Nephron (organoid): Measurements from ENCODE around the gene FLNA.
A peak's percentile ranks its signal among the peaks of the same experiment; 100 is the strongest.

Source experiments
- H3K27ac Mint-ChIP-seq, 3 experiments: 2 replicates each; pipeline ENCODE4 v1.8.0; 2020; ENCODE audit warnings: mixed read lengths in 3 of 3, mild to moderate bottlenecking in 2 of 3, moderate library complexity in 1 of 3
- H3K27me3 Mint-ChIP-seq: 2 replicates; pipeline ENCODE4 v1.8.0; 2021; ENCODE audit warnings: low read depth, mild to moderate bottlenecking, moderate library complexity, mixed read lengths
- H3K36me3 Mint-ChIP-seq: 2 replicates; pipeline ENCODE4 v1.8.0; 2020; ENCODE audit warnings: low read depth, mixed read lengths
- H3K4me1 Mint-ChIP-seq: 2 replicates; pipeline ENCODE4 v1.8.0; 2020; ENCODE audit warnings: mixed read lengths
- H3K4me3 Mint-ChIP-seq, 3 experiments: 2 replicates each; pipeline ENCODE4 v1.8.0; 2020; ENCODE audit warnings: mild to moderate bottlenecking in 3 of 3, mixed read lengths in 3 of 3, moderate library complexity in 2 of 3
- H3K9me3 Mint-ChIP-seq: 2 replicates; pipeline ENCODE4 v1.8.0; 2020; ENCODE audit warnings: mixed read lengths
- CTCF ChIP-seq, 3 experiments: fragments of 200-600 bp; sonication (generic); IDR thresholded peaks; one replicate each; pipeline ENCODE4 v1.5.0; 2021; ENCODE audit warnings: antibody characterized with exemption in 3 of 3; ENCODE audit not compliant: unreplicated experiment in 3 of 3

Gene FLNA

GRCh38 chrX:154378799-154379568 lies 4.5 kb upstream of the FLNA start, which contains the start of gene EMD:
Gene EMD, plus strand, starts transcription at chrX:154379295. Its CDS starts 190 bp downstream, at chrX:154379485.
- Mint-ChIP-seq H3K36me3 (peaks cover 5% of the 10 kb centered on the region), H3K9me3 (peaks cover 12% of the 10 kb centered on the region), H3K27ac (peak within 1 kb of the TSS; percentile 42 to 91 (median 78)), H3K4me3 (peak within 1 kb of the TSS; percentile 86 to 93 (median 93)), H3K27me3 (no peaks in the 10 kb centered on the region), H3K4me1 (peaks cover 8% of the 10 kb centered on the region)
- TF ChIP-seq CTCF (IDR thresholded peaks at IDR 0.05; ENCODE audit: unreplicated experiment in 3 of 3), result no peak

- Mint-ChIP-seq H3K4me3 (peak overlapping the region; percentile 77 to 93 (median 86)), H3K27me3 (no peaks in the 10 kb centered on the region), H3K27ac (peak overlapping the region in 2 of 3 experiments; percentile 28 to 40), H3K9me3 (peaks cover 12% of the 10 kb centered on the region), H3K4me1 (peaks cover 12% of the 10 kb centered on the region), H3K36me3 (peaks cover 5% of the 10 kb centered on the region)
- no peak for TF ChIP-seq CTCF (IDR thresholded peaks at IDR 0.05; ENCODE audit: unreplicated experiment in 3 of 3)
These were observed 3.8 kb upstream of the FLNA start for GRCh38 chrX:154378059-154378798.

GRCh38 chrX:154376774-154377173 lies 2.3 kb upstream of the FLNA start:
- no peak for TF ChIP-seq CTCF (IDR thresholded peaks at IDR 0.05; ENCODE audit: unreplicated experiment in 3 of 3)
- H3K4me1 Mint-ChIP-seq, result peaks cover 14% of the 10 kb centered on the region
- peaks cover 12% of the 10 kb centered on the region for H3K9me3 Mint-ChIP-seq
- H3K27ac Mint-ChIP-seq, result peak overlapping the region; percentile 13 to 67 (median 60)
- no peaks in the 10 kb centered on the region for H3K27me3 Mint-ChIP-seq
- peak overlapping the region; percentile 47 to 77 (median 63) for H3K4me3 Mint-ChIP-seq
- peaks cover 5% of the 10 kb centered on the region for H3K36me3 Mint-ChIP-seq

GRCh38 chrX:154375156-154375504 lies 696 bp upstream of the FLNA start:
- peak overlapping the region; percentile 65 to 77 (median 76) for H3K4me3 Mint-ChIP-seq
- no peaks in the 10 kb centered on the region for H3K27me3 Mint-ChIP-seq
- H3K9me3 Mint-ChIP-seq, result peaks cover 9% of the 10 kb centered on the region
- H3K36me3 Mint-ChIP-seq, result peaks cover 3% of the 10 kb centered on the region
- H3K27ac Mint-ChIP-seq, result peak overlapping the region in 2 of 3 experiments; percentile 54 to 86
- H3K4me1 Mint-ChIP-seq, result peaks cover 9% of the 10 kb centered on the region
- TF ChIP-seq CTCF (IDR thresholded peaks at IDR 0.05; ENCODE audit: unreplicated experiment in 3 of 3), result no peak

- H3K4me1 Mint-ChIP-seq, result peaks cover 5% of the 10 kb centered on the region
- H3K4me3 Mint-ChIP-seq, result peak overlapping the region; percentile 80 to 92 (median 91)
- H3K27me3 Mint-ChIP-seq, result no peaks in the 10 kb centered on the region
- peak; percentile 58 to 65 (median 61) for TF ChIP-seq CTCF (IDR thresholded peaks at IDR 0.05; ENCODE audit: unreplicated experiment in 3 of 3)
- H3K9me3 Mint-ChIP-seq, result peaks cover 10% of the 10 kb centered on the region
- H3K27ac Mint-ChIP-seq, result peak overlapping the region; percentile 74 to 95 (median 90)
- H3K36me3 Mint-ChIP-seq, result peaks cover 4% of the 10 kb centered on the region
These were observed 811 bp downstream of the FLNA start for GRCh38 chrX:154373340-154374306.
